Cardiac muscle cell (in vitro differentiated cells and primary cell): ENCODE results near the gene SYNE2. TPM values are rescaled to one million over a fixed set of nuclear protein-coding genes. Genes with fewer than 3 reads are reported as not detected.
A peak's percentile ranks its signal among the peaks of the same experiment; 100 is the strongest.

Experiments used
- DNase-seq, 2 donors: peaks; one replicate each; pipeline versions ENCODE4 v3.0.0 to v3.0.0-alpha.2; 2010 to 2017; ENCODE audit warnings: low read depth in 1 of 2, low spot score in 1 of 2
- H3K27ac ChIP-seq: fragments of 200-600 bp; sonication (generic); 2 replicates; pipeline ENCODE4 v1.5.1; 2016
- H3K27me3 ChIP-seq: fragments of 200-600 bp; sonication (generic); 2 replicates; pipeline ENCODE4 v1.6.0; 2016; ENCODE audit warnings: control low read depth
- H3K36me3 ChIP-seq: fragments of 200-600 bp; sonication (generic); 2 replicates; pipeline ENCODE4 v1.5.1; 2016; ENCODE audit warnings: control low read depth
- H3K4me1 ChIP-seq: fragments of 200-600 bp; sonication (generic); 2 replicates; pipeline ENCODE4 v1.8.1; 2017; ENCODE audit warnings: low read depth, mild to moderate bottlenecking, mixed run types
- H3K4me3 ChIP-seq: fragments of 200-600 bp; sonication (generic); 2 replicates; pipeline ENCODE4 v1.5.1; 2016; ENCODE audit warnings: mild to moderate bottlenecking
- H3K9me3 ChIP-seq: fragments of 200-600 bp; sonication (generic); 2 replicates; pipeline ENCODE4 v1.5.1; 2017; ENCODE audit warnings: low read depth, mild to moderate bottlenecking, control low read depth
- polyA plus RNA-seq: library from polyadenylated mRNA; unstranded; fragments of >200 nt; fragmentation: Nextera tagmentation; extraction: Ambion mirVana; gene quantifications from 2 replicates; pipeline ENCODE4 v1.2.1, GENCODE V29; 2016
- total RNA-seq: library from RNA; depleted of rRNA; stranded (reverse); fragments of >200 nt; gene quantifications from 2 replicates; pipeline ENCODE4 v1.2.3, GENCODE V29; 2016
- TF ChIP-seq, protein P1 (sequence below): IDR thresholded peaks from 2 replicates; pipeline ENCODE4 v1.5.1; 2012; ENCODE audit warnings: low read depth, mild to moderate bottlenecking, low read length

Gene SYNE2
- total and polyA plus RNA-seq, 2 experiments from 2014 or later = 36.0 to 95.2 TPM

DNA sequence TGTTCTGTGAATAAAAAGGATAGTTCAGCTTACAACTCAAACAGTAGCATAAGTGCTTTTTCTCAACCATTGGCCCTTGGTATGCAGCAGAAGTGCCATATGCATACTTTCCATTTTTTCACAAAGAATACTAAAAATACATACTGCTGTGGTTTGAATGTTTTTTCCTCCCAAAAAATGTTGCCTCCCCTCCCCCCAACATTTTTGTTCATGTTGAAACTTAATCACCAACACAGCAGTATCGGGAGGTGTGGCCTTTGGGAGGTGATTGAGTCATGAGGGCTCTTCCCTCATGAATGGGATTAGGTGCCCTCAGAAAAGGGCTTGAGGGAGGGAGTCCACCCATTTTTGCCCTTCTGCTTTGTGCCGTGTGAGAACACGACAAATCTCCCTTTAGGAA is 242.8 kb downstream of the SYNE2 start:
- DNase-seq = peak in 1 of 2 donors; percentile 50
- Histone ChIP-seq H3K9me3 (no peaks in the 10 kb centered on the region), H3K36me3 (no peaks in the 10 kb centered on the region), H3K27ac (no peak overlapping the region), H3K27me3 (no peaks in the 10 kb centered on the region), H3K4me1 (no peaks in the 10 kb centered on the region), H3K4me3 (no peak overlapping the region)
- TF ChIP-seq, protein P1, sequence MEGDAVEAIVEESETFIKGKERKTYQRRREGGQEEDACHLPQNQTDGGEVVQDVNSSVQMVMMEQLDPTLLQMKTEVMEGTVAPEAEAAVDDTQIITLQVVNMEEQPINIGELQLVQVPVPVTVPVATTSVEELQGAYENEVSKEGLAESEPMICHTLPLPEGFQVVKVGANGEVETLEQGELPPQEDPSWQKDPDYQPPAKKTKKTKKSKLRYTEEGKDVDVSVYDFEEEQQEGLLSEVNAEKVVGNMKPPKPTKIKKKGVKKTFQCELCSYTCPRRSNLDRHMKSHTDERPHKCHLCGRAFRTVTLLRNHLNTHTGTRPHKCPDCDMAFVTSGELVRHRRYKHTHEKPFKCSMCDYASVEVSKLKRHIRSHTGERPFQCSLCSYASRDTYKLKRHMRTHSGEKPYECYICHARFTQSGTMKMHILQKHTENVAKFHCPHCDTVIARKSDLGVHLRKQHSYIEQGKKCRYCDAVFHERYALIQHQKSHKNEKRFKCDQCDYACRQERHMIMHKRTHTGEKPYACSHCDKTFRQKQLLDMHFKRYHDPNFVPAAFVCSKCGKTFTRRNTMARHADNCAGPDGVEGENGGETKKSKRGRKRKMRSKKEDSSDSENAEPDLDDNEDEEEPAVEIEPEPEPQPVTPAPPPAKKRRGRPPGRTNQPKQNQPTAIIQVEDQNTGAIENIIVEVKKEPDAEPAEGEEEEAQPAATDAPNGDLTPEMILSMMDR = no peak

DNA sequence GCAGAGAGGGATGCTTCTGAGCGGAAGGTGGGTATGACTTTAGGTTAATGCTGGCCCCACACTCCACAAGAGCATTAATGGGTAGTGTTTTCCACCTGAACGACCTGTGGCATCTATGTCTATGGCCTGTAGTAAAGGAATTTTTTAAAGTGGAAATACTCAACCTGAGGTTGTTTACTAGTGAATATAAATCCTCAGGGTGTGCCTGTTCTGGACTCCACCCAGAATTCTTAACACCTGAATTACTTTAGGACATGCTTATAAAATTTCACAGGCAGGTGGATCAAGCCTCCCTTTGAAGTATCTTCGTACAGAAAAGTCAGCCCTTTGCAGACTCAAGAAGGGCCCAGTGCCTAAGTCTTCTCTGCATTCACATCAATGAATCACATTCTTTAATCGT is 245.3 kb downstream of the SYNE2 start:
- Histone ChIP-seq H3K27me3 (no peaks in the 10 kb centered on the region), H3K27ac (no peak overlapping the region), H3K4me3 (no peak overlapping the region), H3K36me3 (no peaks in the 10 kb centered on the region), H3K4me1 (no peaks in the 10 kb centered on the region), H3K9me3 (no peaks in the 10 kb centered on the region)
- DNase-seq = no peak
- TF ChIP-seq, protein P1 = no peak

DNA sequence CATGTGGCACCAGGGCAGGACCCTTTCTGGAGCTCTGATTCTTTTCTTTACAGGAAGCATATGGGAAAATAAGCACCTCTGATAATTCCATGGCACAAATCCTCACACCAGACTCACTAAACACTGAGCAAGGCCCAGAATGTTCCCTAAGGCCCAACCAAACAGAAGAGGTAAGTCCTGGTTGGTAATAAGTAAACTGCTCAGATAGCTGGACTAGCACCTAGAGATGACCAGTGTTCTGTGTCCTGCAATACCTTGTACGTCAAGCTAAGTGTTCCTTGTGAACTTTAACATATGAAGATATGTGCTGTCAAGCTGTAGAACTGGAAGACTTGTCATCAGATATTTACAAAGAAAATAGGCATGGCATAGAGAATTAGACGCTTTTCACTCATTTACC is 254.6 kb downstream of the SYNE2 start:
- Histone ChIP-seq H3K4me3 (no peak overlapping the region), H3K4me1 (no peaks in the 10 kb centered on the region), H3K27ac (no peak overlapping the region), H3K27me3 (no peaks in the 10 kb centered on the region), H3K9me3 (no peaks in the 10 kb centered on the region), H3K36me3 (no peaks in the 10 kb centered on the region)
- no peak for DNase-seq
- TF ChIP-seq, protein P1 = no peak

DNA sequence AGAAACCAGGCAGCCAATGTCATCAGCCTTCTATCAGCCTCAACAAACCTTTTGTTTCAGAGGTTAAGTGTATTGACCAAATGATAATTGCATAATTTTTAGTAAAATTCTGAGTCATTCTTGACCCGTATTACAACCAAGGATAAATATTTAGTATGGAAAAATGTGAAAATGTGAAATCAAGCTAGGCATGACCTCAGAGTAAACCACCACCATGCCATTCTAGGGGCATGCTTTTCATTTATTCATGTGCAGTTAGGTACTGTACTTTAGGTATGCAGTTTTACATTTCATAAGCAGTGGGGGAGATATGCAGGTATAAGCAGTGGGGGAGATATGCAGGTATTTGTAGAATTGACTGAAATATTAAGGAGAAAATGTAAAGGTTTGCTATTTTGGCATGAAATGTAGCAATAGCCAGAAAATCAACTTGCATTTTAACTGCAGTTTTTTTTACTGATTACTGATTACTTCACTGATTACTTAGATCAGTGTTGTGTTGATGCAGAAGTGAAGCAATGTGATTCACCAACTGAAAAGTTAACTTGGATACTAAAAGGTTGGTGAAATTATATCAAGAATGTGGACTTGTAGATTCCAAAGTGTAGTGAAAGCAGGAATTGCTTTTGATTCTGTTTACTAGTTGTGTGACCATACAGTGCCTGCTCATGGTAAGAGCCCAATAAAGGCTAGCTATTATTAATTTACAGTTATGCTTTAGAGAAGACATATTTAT is 257.2 kb downstream of the SYNE2 start:
- Histone ChIP-seq H3K27ac (no peak overlapping the region), H3K27me3 (no peaks in the 10 kb centered on the region), H3K9me3 (no peaks in the 10 kb centered on the region), H3K4me1 (peaks cover 3% of the 10 kb centered on the region), H3K36me3 (no peaks in the 10 kb centered on the region), H3K4me3 (no peak overlapping the region)
- DNase-seq = peak in 1 of 2 donors; percentile 14
- TF ChIP-seq, protein P1 = no peak

DNA sequence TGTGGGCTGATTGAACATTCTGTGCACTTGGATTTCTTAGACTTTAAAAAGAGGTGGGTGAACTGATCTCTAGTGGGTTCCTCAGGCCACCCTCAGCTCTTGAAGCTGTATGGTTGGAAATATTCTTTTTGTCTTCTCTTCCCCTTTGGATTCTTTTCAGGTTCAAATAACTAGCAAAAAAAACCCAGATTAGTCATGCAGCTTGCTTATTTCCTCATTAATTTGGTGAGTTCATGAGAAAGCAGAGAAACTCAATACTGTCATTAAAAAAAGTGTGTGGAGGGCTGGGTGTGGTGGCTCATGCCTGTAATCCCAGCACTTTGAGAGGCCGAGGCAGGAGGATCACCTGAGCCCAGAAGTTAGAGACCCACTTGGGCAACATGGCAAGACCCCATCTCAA is 258.0 kb downstream of the SYNE2 start:
- no peak for DNase-seq
- Histone ChIP-seq H3K4me3 (no peak overlapping the region), H3K4me1 (peaks cover 3% of the 10 kb centered on the region), H3K9me3 (no peaks in the 10 kb centered on the region), H3K36me3 (no peaks in the 10 kb centered on the region), H3K27ac (no peak overlapping the region), H3K27me3 (no peaks in the 10 kb centered on the region)
- TF ChIP-seq, protein P1 = no peak
